Spleen (tissue), 11 donors: ENCODE data around the gene DLX4. TPM values are rescaled to one million over a fixed set of nuclear protein-coding genes. Genes with fewer than 3 reads are reported as not detected.

Experiments
- DNase-seq: peaks from one replicate; pipeline ENCODE4 v3.0.0-alpha.2; 2020
- H3K27ac ChIP-seq, 8 donors: fragments of 200-600 bp; sonication (generic) in 7 of 8; 1 replicate in 4 of 8; 2 replicates in 4 of 8; pipeline versions ENCODE4 v1.5.0 to v1.8.0; 2016 to 2021; ENCODE audit warnings: inconsistent platforms in 4 of 8, mild to moderate bottlenecking in 4 of 8, moderate library complexity in 1 of 8
- H3K27me3 ChIP-seq, 7 donors: fragments of 200-600 bp; sonication (generic) in 6 of 7; replicated peaks in 1 of 7; 1 replicate in 4 of 7; 2 replicates in 3 of 7; pipeline versions ENCODE4 v1.5.0 to v1.8.0; 2016 to 2021; ENCODE audit warnings: inconsistent platforms in 3 of 7, mild to moderate bottlenecking in 1 of 7
- H3K36me3 ChIP-seq, 6 donors: fragments of 200-600 bp; sonication (generic) in 5 of 6; 1 replicate in 4 of 6; 2 replicates in 2 of 6; pipeline versions ENCODE4 v1.5.0 to v1.8.0; 2016 to 2021; ENCODE audit warnings: inconsistent platforms in 2 of 6
- H3K4me1 ChIP-seq, 6 donors: fragments of 200-600 bp; sonication (generic) in 5 of 6; 1 replicate in 3 of 6; 2 replicates in 3 of 6; pipeline versions ENCODE4 v1.5.0 to v1.8.0; 2016 to 2021; ENCODE audit warnings: inconsistent platforms in 3 of 6
- H3K4me3 ChIP-seq, 8 donors: fragments of 200-600 bp; sonication (generic) in 7 of 8; 1 replicate in 4 of 8; 2 replicates in 4 of 8; pipeline versions ENCODE4 v1.5.0 to v1.8.0; 2016 to 2021; ENCODE audit warnings: inconsistent platforms in 4 of 8, mild to moderate bottlenecking in 4 of 8, moderate library complexity in 2 of 8
- H3K9me3 ChIP-seq, 8 donors: fragments of 200-600 bp; sonication (generic) in 7 of 8; 1 replicate in 4 of 8; 2 replicates in 4 of 8; pipeline versions ENCODE4 v1.5.0 to v1.8.0; 2016 to 2021; ENCODE audit warnings: inconsistent platforms in 4 of 8
- CTCF ChIP-seq, 11 experiments: fragments of 200-600 bp in 7 of 11; fragments of 450-650 bp in 4 of 11; sonication (generic) in 4 of 11; IDR thresholded peaks in 8 of 11; conservative IDR thresholded peaks in 3 of 11; 1 replicate in 7 of 11; 2 replicates in 4 of 11; pipeline versions ENCODE4 v1.4.0 to v1.8.0; 2016 to 2021; ENCODE audit warnings: antibody characterized with exemption in 11 of 11, inconsistent platforms in 4 of 11, mild to moderate bottlenecking in 1 of 11
- POLR2A ChIP-seq, 3 donors: fragments of 450-650 bp; IDR thresholded peaks; one replicate each; pipeline ENCODE4 v1.5.1; 2017; ENCODE audit warnings: antibody characterized with exemption in 3 of 3, mild to moderate bottlenecking in 1 of 3
- POLR2AphosphoS5 ChIP-seq, 3 donors: sonication (generic); formaldehyde crosslinking; IDR thresholded peaks; one replicate each; pipeline ENCODE4 v1.5.1; 2017; ENCODE audit warnings: antibody characterized with exemption in 3 of 3
- WGBS, 5 donors: extraction: QIAGEN DNeasy Blood & Tissue Kit in 3 of 5; methylation state at CpG; one replicate each; pipeline versions ENCODE4 v1.1.5 to v1.1.7; 2013 to 2018; 5-methylcytosine and 5-hydroxymethylcytosine counted together
- intact Hi-C: fragments of 100-400 bp; cut with DNase I; formaldehyde crosslinking; loops from one replicate; pipeline ENCODE4 v1.15.0; 2023; ENCODE audit warnings: low total_unique reads
- polyA plus RNA-seq, 3 donors: library from polyadenylated mRNA; stranded (reverse); fragments of 200-250 nt; gene quantifications; one replicate each; pipeline ENCODE4 v1.2.1, GENCODE V29; 2013
- total RNA-seq, 7 donors: library from RNA; depleted of rRNA in 3 of 7; stranded (reverse); fragments of >200 nt in 3 of 7; fragmentation: NEBNext Ultra II Directional in 4 of 7; extraction: Animal tissue kit (Norgen Biotek cat#: 25700) in 4 of 7; gene quantifications; one replicate each; pipeline versions ENCODE4 v1.1.0 to v1.2.1, GENCODE V29; 2016 to 2021
- donor health status: healthy with polysubstance abuse.
- donor health status: DM: no; HTN: no; CAD: no; lungs with moderate emphysema.
- donor health status: DM: no; HTN: no; CAD: no.
- donor health status: Bipolar disorder and iron deficiency.
- donor health status: healthy.
- donor health status: DM: no; HTN: no; CAD: no.
- donor health status: DM: yes; HTN: yes; CAD: no.

DLX4 gene
- total and polyA plus RNA-seq, 10 donors, result 0.09 to 1.1 (median 0.31) TPM; not detected in 2

DNA sequence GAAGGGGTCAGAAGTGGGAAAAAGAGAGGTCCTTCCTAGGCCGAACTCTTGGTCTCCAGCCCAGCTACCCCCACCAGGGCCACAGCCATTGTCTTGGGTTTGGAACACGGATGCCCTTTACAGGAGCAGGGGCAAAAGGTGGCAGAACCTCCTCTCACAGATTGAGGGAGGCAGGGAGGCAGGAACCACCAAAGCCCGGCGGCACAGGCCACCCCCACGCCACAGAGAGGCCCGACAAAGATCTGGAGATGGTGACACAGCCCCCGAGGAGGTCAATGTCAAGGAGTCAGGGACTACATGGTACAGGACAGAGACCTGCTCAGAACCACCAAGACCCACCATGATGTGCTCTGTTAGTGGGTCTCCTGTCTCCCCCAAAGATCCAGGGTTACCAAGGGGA, 44.4 kb upstream of the DLX4 start:
- TF ChIP-seq POLR2AphosphoS5 (IDR thresholded peaks at IDR 0.05) (no peak), CTCF (IDR thresholded peaks at IDR 0.05 in 8 of 11, conservative IDR thresholded peaks at IDR 0.05 in 3 of 11) (no peak)
- Histone ChIP-seq H3K4me1 (no peaks in the 10 kb centered on the region), H3K27me3 (peaks cover 0 to 74% (median 0%) of the 10 kb centered on the region in 7 donors), H3K27ac (no peak overlapping the region), H3K36me3 (no peaks in the 10 kb centered on the region), H3K9me3 (no peaks in the 10 kb centered on the region), H3K4me3 (no peak overlapping the region)
- WGBS, 5 donors, result 78 to 85% (median 81%) methylated on average over 5 to 7 of the region's 7 CpGs
- intact Hi-C loops, result no loop called here
- no peak for DNase-seq

- no peaks in the 10 kb centered on the region for H3K4me1 ChIP-seq
- H3K36me3 ChIP-seq, result no peaks in the 10 kb centered on the region
- intact Hi-C loops, result no loop called here
- 72 to 89% (median 85%) methylated on average over 6 to 9 of the region's 9 CpGs for WGBS, 5 donors
- H3K27ac ChIP-seq, result no peak overlapping the region
- H3K9me3 ChIP-seq, result no peaks in the 10 kb centered on the region
- TF ChIP-seq POLR2A (IDR thresholded peaks at IDR 0.05) (no peak), CTCF (IDR thresholded peaks at IDR 0.05 in 8 of 11, conservative IDR thresholded peaks at IDR 0.05 in 3 of 11) (no peak), POLR2AphosphoS5 (IDR thresholded peaks at IDR 0.05) (no peak)
- peaks cover 0 to 74% (median 4%) of the 10 kb centered on the region in 7 donors for H3K27me3 ChIP-seq
- H3K4me3 ChIP-seq, result no peak overlapping the region
- no peak for DNase-seq
These were observed 43.1 kb upstream of the DLX4 start for GRCh38 chr17:49925921-49926320.

DNA sequence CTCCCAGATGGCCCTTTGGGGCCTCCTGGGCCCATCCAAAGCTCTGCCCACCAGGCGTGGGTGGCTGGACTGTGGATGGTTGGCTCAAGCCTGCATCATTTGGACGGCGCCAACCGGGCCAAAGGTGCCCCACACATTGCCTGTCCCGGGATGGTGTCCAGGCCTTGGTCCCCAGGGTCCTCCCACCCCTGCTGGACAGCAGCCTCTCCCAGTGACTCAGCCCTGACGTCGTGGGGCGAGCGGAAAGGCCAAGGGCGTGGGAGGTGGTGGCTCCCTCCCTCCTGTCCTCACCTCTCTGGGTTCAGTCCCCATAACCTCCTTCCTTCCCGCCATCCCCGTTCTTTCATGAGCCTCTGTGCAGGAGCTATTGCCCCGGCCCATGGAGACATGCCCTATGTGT, 42.1 kb upstream of the DLX4 start:
- no peaks in the 10 kb centered on the region for H3K4me1 ChIP-seq
- TF ChIP-seq CTCF (IDR thresholded peaks at IDR 0.05 in 8 of 11, conservative IDR thresholded peaks at IDR 0.05 in 3 of 11) (no peak), POLR2AphosphoS5 (IDR thresholded peaks at IDR 0.05) (no peak), POLR2A (IDR thresholded peaks at IDR 0.05) (no peak)
- no peak overlapping the region for H3K27ac ChIP-seq
- no peaks in the 10 kb centered on the region for H3K9me3 ChIP-seq
- peaks cover 0 to 82% (median 13%) of the 10 kb centered on the region in 7 donors for H3K27me3 ChIP-seq
- DNase-seq, result no peak
- intact Hi-C loops, result no loop called here
- H3K36me3 ChIP-seq, result no peaks in the 10 kb centered on the region
- no peak overlapping the region for H3K4me3 ChIP-seq
- 69 to 78% (median 75%) methylated on average over 12 to 13 of the region's 13 CpGs for WGBS, 5 donors

GRCh38 chr17:49928126-49928800, 40.7 kb upstream of the DLX4 start:
- Histone ChIP-seq H3K27ac (no peak overlapping the region), H3K4me3 (no peak overlapping the region), H3K9me3 (no peaks in the 10 kb centered on the region), H3K4me1 (no peaks in the 10 kb centered on the region), H3K27me3 (peaks cover 0 to 93% (median 20%) of the 10 kb centered on the region in 7 donors), H3K36me3 (no peaks in the 10 kb centered on the region)
- WGBS, 5 donors, result 29 to 39% (median 36%) methylated on average over 5 to 10 of the region's 10 CpGs
- DNase-seq, result no peak
- TF ChIP-seq CTCF (IDR thresholded peaks at IDR 0.05 in 8 of 11, conservative IDR thresholded peaks at IDR 0.05 in 3 of 11), result no peak
- no peak for TF ChIP-seq POLR2A (IDR thresholded peaks at IDR 0.05)
- TF ChIP-seq POLR2AphosphoS5 (IDR thresholded peaks at IDR 0.05), result no peak
- intact Hi-C loops, result no loop called here
